CD4-positive, alpha-beta T cell treated with Interleukin-15 for 4 hours (primary cell): ENCODE measurements around the gene RNASEH1.
"Not testable (repeated sequence)": the region's sequence is repeated elsewhere in the genome, so short reads cannot be mapped to it uniquely, and the experiment has no call there.

Source experiments
- DNase-seq: peaks from one replicate; pipeline ENCODE4 v3.0.0-alpha.2; 2020; ENCODE audit warnings: low spot score

RNASEH1 gene

GRCh38 chr2:3519255-3520205, 38.6 kb downstream of the RNASEH1 start, which contains the start of gene ADI1:
Gene ADI1, minus strand, starts transcription at chr2:3519531. Its CDS starts 44 bp downstream, at chr2:3519487.
- peak; percentile 74 for DNase-seq

- DNase-seq = peak; percentile 98
Observed at GRCh38 chr2:3518496-3519254, 39.5 kb downstream of the RNASEH1 start.

- no peak for DNase-seq
Observed at GRCh38 chr2:3517948-3518495, 40.1 kb downstream of the RNASEH1 start.

GRCh38 chr2:3516831-3517230, 41.3 kb downstream of the RNASEH1 start:
- no peak for DNase-seq

GRCh38 chr2:3515438-3515837, 42.7 kb downstream of the RNASEH1 start:
- not testable (repeated sequence) for DNase-seq

GRCh38 chr2:3513026-3513810, 44.9 kb downstream of the RNASEH1 start:
- no peak for DNase-seq

GRCh38 chr2:3512086-3512485, 46.0 kb downstream of the RNASEH1 start:
- no peak for DNase-seq

- no peak for DNase-seq
Observed at GRCh38 chr2:3505771-3506170, 52.4 kb downstream of the RNASEH1 start.

- DNase-seq = no peak
Observed at GRCh38 chr2:3504741-3505140, 53.4 kb downstream of the RNASEH1 start.

- no peak for DNase-seq
Observed at GRCh38 chr2:3503483-3503882, 54.6 kb downstream of the RNASEH1 start.

GRCh38 chr2:3503046-3503445, 55.1 kb downstream of the RNASEH1 start:
- DNase-seq = no peak

- DNase-seq = no peak
Observed at GRCh38 chr2:3500326-3500899, 57.7 kb downstream of the RNASEH1 start.

GRCh38 chr2:3498783-3499394, 59.2 kb downstream of the RNASEH1 start:
- no peak for DNase-seq

GRCh38 chr2:3496708-3497080, 61.4 kb downstream of the RNASEH1 start:
- DNase-seq = not testable (repeated sequence)
